NCI-H774 (cell line): Measurements from ENCODE around the gene CANT1.
A peak's percentile ranks its signal among the peaks of the same experiment; 100 is the strongest.
"Not testable (repeated sequence)": the region's sequence is repeated elsewhere in the genome, so short reads cannot be mapped to it uniquely, and the experiment has no call there.

Experiments used
- DNase-seq: peaks from one replicate; lab custom pipeline; 2025; lab: John Stamatoyannopoulos, UW

The CANT1 gene

GRCh38 chr17:78977681-78977943 is 32.0 kb downstream of the CANT1 start:
- no peak for DNase-seq

GRCh38 chr17:78976907-78977680 is 32.5 kb downstream of the CANT1 start:
- no peak for DNase-seq

- no peak for DNase-seq
Measured at GRCh38 chr17:78974635-78975591, 34.7 kb downstream of the CANT1 start.

- DNase-seq, result no peak
Measured at GRCh38 chr17:78973792-78974520, 35.6 kb downstream of the CANT1 start.

- no peak for DNase-seq
Measured at GRCh38 chr17:78973196-78973595, 36.4 kb downstream of the CANT1 start.

GRCh38 chr17:78972507-78973105 is 37.0 kb downstream of the CANT1 start:
- no peak for DNase-seq

GRCh38 chr17:78971756-78972506 is 37.6 kb downstream of the CANT1 start:
- no peak for DNase-seq

GRCh38 chr17:78970834-78971755 is 38.5 kb downstream of the CANT1 start:
- peak; percentile 56 for DNase-seq

GRCh38 chr17:78969865-78970264 is 39.7 kb downstream of the CANT1 start:
- no peak for DNase-seq

GRCh38 chr17:78967782-78968362 is 41.7 kb downstream of the CANT1 start:
- no peak for DNase-seq

GRCh38 chr17:78966910-78967600 is 42.5 kb downstream of the CANT1 start:
- DNase-seq, result no peak

GRCh38 chr17:78966123-78966813 is 43.3 kb downstream of the CANT1 start:
- no peak for DNase-seq

- peak; percentile 71 for DNase-seq
Measured at GRCh38 chr17:78965491-78965924, 44.1 kb downstream of the CANT1 start.

GRCh38 chr17:78963378-78963777 is 46.2 kb downstream of the CANT1 start:
- no peak for DNase-seq

- DNase-seq, result not testable (repeated sequence)
Measured at GRCh38 chr17:78962984-78963348, 46.6 kb downstream of the CANT1 start.

- DNase-seq, result no peak
Measured at GRCh38 chr17:78962345-78962983, 47.1 kb downstream of the CANT1 start.

GRCh38 chr17:78961571-78961970 is 48.0 kb downstream of the CANT1 start:
- DNase-seq, result no peak

GRCh38 chr17:78960928-78961327 is 48.6 kb downstream of the CANT1 start:
- no peak for DNase-seq
